M059J (cell line): ENCODE data around the gene SPON2. TPM values are rescaled to one million over a fixed set of nuclear protein-coding genes. Genes with fewer than 3 reads are reported as not detected.

Source experiments
- DNase-seq: peaks from one replicate; pipeline ENCODE4 v3.0.0-alpha.2; 2012; ENCODE audit warnings: low read depth
- total RNA-seq: library from RNA; depleted of rRNA; stranded (reverse); fragments of >200 nt; shearing (Covaris generic); gene quantifications from 2 replicates; pipeline ENCODE4 v1.2.3, GENCODE V29; 2014

Gene SPON2
- total RNA-seq, 1 experiment from 2014 or later: 0.07 TPM

- DNase-seq: no peak
Measured at GRCh38 chr4:1172971-1173757, 781 bp upstream of the SPON2 start.

- DNase-seq: no peak
Measured at GRCh38 chr4:1171311-1172227, 814 bp downstream of the SPON2 start.

- DNase-seq: no peak
Measured at GRCh38 chr4:1170976-1171310, 1.4 kb downstream of the SPON2 start.

GRCh38 chr4:1170156-1170975, 2.0 kb downstream of the SPON2 start:
- DNase-seq: no peak

GRCh38 chr4:1169691-1170096, 2.7 kb downstream of the SPON2 start:
- DNase-seq: no peak

- DNase-seq: no peak
Measured at GRCh38 chr4:1169171-1169671, 3.2 kb downstream of the SPON2 start.

- no peak for DNase-seq
Measured at GRCh38 chr4:1168191-1169101, 3.9 kb downstream of the SPON2 start.

GRCh38 chr4:1167244-1167949, 5.0 kb downstream of the SPON2 start:
- DNase-seq: no peak

- no peak for DNase-seq
Measured at GRCh38 chr4:1166509-1167243, 5.7 kb downstream of the SPON2 start.

GRCh38 chr4:1164956-1165545, 7.3 kb downstream of the SPON2 start:
- DNase-seq: no peak

- DNase-seq: no peak
Measured at GRCh38 chr4:1164444-1164843, 7.9 kb downstream of the SPON2 start.

GRCh38 chr4:1164040-1164439, 8.3 kb downstream of the SPON2 start:
- no peak for DNase-seq

GRCh38 chr4:1160351-1160750, 12.0 kb downstream of the SPON2 start:
- no peak for DNase-seq

- DNase-seq: no peak
Measured at GRCh38 chr4:1156069-1156468, 16.3 kb downstream of the SPON2 start.

- DNase-seq: no peak
Measured at GRCh38 chr4:1155314-1155713, 17.1 kb downstream of the SPON2 start.

- DNase-seq: no peak
Measured at GRCh38 chr4:1154523-1155182, 17.7 kb downstream of the SPON2 start.

GRCh38 chr4:1154126-1154522, 18.3 kb downstream of the SPON2 start:
- no peak for DNase-seq

- DNase-seq: no peak
Measured at GRCh38 chr4:1153567-1154090, 18.8 kb downstream of the SPON2 start.
